K562 (cell line): Measurements from ENCODE around the gene LCN12. TPM values are rescaled to one million over a fixed set of nuclear protein-coding genes. Genes with fewer than 3 reads are reported as not detected.

Experiments
- BHLHE40 ChIP-seq: IDR thresholded peaks from 2 replicates; pipeline ENCODE4 v1.6.1; 2011; ENCODE audit warnings: low read length, improper control_type of control experiment
- CREB1 ChIP-seq, 2 experiments: sonication (generic) in 1 of 2; formaldehyde crosslinking in 1 of 2; IDR thresholded peaks; 2 replicates each; pipeline versions ENCODE4 v1.6.1 to v1.8.0; 2012 to 2022; ENCODE audit warnings: inconsistent platforms in 1 of 2, mild to moderate bottlenecking in 1 of 2, missing genetic modification reagents in 1 of 2, moderate library complexity in 1 of 2
- HDAC3 ChIP-seq: fragments of 450-650 bp; IDR thresholded peaks from 2 replicates; pipeline ENCODE4 v1.6.1; 2018; ENCODE audit warnings: borderline replicate concordance, mild to moderate bottlenecking, moderate library complexity; ENCODE audit not compliant: partially characterized antibody
- NR2C2 ChIP-seq, 2 experiments: fragments of 200-800 bp in 1 of 2; sonication (Bioruptor generic) in 1 of 2; sonication (generic) in 1 of 2; formaldehyde crosslinking in 1 of 2; IDR thresholded peaks; 2 replicates each; pipeline versions ENCODE4 v1.6.1 to v1.8.0; 2016 to 2022; ENCODE audit warnings: mild to moderate bottlenecking in 1 of 2, missing compliant biosample characterization in 1 of 2, missing genetic modification characterization in 1 of 2, missing genetic modification reagents in 1 of 2
- PRPF4 ChIP-seq: fragments of 200-400 bp; formaldehyde crosslinking; IDR thresholded peaks from one replicate; pipeline ENCODE4 v1.6.1; 2017; ENCODE audit warnings: low read length, low read depth, mild to moderate bottlenecking; ENCODE audit not compliant: insufficient read depth, poor library complexity, severe bottlenecking
- RBFOX2 ChIP-seq: fragments of 200-400 bp; formaldehyde crosslinking; IDR thresholded peaks from 2 replicates; pipeline ENCODE4 v1.6.1; 2017; ENCODE audit warnings: low read depth, mild to moderate bottlenecking, low read length, moderate library complexity
- SMAD1 ChIP-seq: fragments of 150-350 bp; IDR thresholded peaks from 2 replicates; pipeline ENCODE4 v1.6.1; 2014; ENCODE audit warnings: low read length, low read depth; ENCODE audit not compliant: partially characterized antibody
- TCF3 ChIP-seq: sonication (generic); formaldehyde crosslinking; IDR thresholded peaks from 2 replicates; pipeline ENCODE4 v1.4.0; 2020; ENCODE audit warnings: mild to moderate bottlenecking, missing genetic modification reagents
- TEAD1 ChIP-seq, 2 experiments: fragments of 450-650 bp in 1 of 2; sonication (generic) in 1 of 2; formaldehyde crosslinking; IDR thresholded peaks; 2 replicates each; pipeline versions ENCODE4 v1.4.0 to v1.8.0; 2020 to 2022; ENCODE audit warnings: mild to moderate bottlenecking in 2 of 2, missing genetic modification reagents in 1 of 2
- WHSC1 ChIP-seq: IDR thresholded peaks from one replicate; pipeline ENCODE4 v1.6.1; 2012; ENCODE audit warnings: low read length, control low read depth, inconsistent platforms
- ZKSCAN1 ChIP-seq: fragments of 150-350 bp; IDR thresholded peaks from 2 replicates; pipeline ENCODE4 v1.6.1; 2016; ENCODE audit warnings: low read depth, low read length
- ZNF197 ChIP-seq: fragments of 200-800 bp; sonication (Bioruptor generic); IDR thresholded peaks from 2 replicates; pipeline ENCODE4 v1.6.1; 2016; ENCODE audit warnings: low read depth, missing genetic modification characterization, missing compliant biosample characterization
- ZNF24 ChIP-seq: fragments of 450-650 bp; IDR thresholded peaks from 2 replicates; pipeline ENCODE4 v1.6.1; 2016
- ZNF586 ChIP-seq: fragments of 450-650 bp; formaldehyde crosslinking; conservative IDR thresholded peaks from 2 replicates; pipeline ENCODE4 v1.4.0; 2020; ENCODE audit warnings: mild to moderate bottlenecking, moderate library complexity
- ZNF668 ChIP-seq: fragments of 250-450 bp; sonication (Bioruptor Pico); IDR thresholded peaks from 2 replicates; pipeline ENCODE4 v1.8.0; 2022; ENCODE audit warnings: mild to moderate bottlenecking, inconsistent platforms
- ZNF780A ChIP-seq: fragments of 250-450 bp; sonication (Bioruptor Pico); IDR thresholded peaks from 2 replicates; pipeline ENCODE4 v1.5.0; 2021; ENCODE audit warnings: mild to moderate bottlenecking
- polyA plus RNA-seq, 8 experiments: library from polyadenylated mRNA; depleted of rRNA in 4 of 8; stranded (reverse) in 5 of 8; unstranded in 3 of 8; fragments of >200 nt; fragmentation: Nextera tagmentation in 2 of 8; fragmentation: Illumina TruSeq in 1 of 8; extraction: Ambion mirVana in 2 of 8; extraction: Trizol in 1 of 8; gene quantifications; 2 replicates each; pipeline versions ENCODE4 v1.2.1 to v1.2.3, GENCODE V29; 2011 to 2014; ENCODE audit warnings: inconsistent platforms in 1 of 8, missing spikeins in 1 of 8
- total RNA-seq, 7 experiments: library from RNA; depleted of rRNA in 6 of 7; stranded (reverse); fragments of >200 nt in 6 of 7; fragmentation: Illumina TruSeq in 2 of 7; extraction: Trizol in 2 of 7; gene quantifications; 2 replicates each; pipeline versions ENCODE4 v1.2.1 to v1.2.3, GENCODE V29; 2011 to 2021; ENCODE audit warnings: low replicate concordance in 1 of 7
- TF ChIP-seq, protein P1 (sequence below), 3 experiments: IDR thresholded peaks in 2 of 3; conservative IDR thresholded peaks in 1 of 3; 2 replicates each; pipeline ENCODE4 v1.5.1; 2011 to 2012; ENCODE audit warnings: low read length in 3 of 3, mild to moderate bottlenecking in 3 of 3, control low read depth in 2 of 3, improper control_type of control experiment in 1 of 3, inconsistent platforms in 1 of 3, low read depth in 1 of 3, mixed read lengths in 1 of 3, moderate library complexity in 1 of 3; ENCODE audit not compliant: insufficient read depth in 2 of 3
- TF ChIP-seq, protein P2 (sequence below): fragments of 250-450 bp; sonication (Bioruptor Pico); IDR thresholded peaks from 2 replicates; pipeline ENCODE4 v1.5.0; 2020; ENCODE audit warnings: mild to moderate bottlenecking, borderline replicate concordance
- TF ChIP-seq, protein P3 (sequence below): IDR thresholded peaks from 2 replicates; pipeline ENCODE4 v1.6.1; 2012; ENCODE audit warnings: low read depth, low read length, improper control_type of control experiment, borderline replicate concordance
- TF ChIP-seq, protein P4 (sequence below): fragments of 450-650 bp; IDR thresholded peaks from 2 replicates; pipeline ENCODE4 v1.6.1; 2014; ENCODE audit warnings: low read depth, mild to moderate bottlenecking, moderate library complexity, borderline replicate concordance

The LCN12 gene
- total and polyA plus RNA-seq, 9 of the 15 experiments (the other 6 are each of a cell fraction or from before 2014, with no cell fraction given), result 0.05 TPM; not detected in 8

DNA sequence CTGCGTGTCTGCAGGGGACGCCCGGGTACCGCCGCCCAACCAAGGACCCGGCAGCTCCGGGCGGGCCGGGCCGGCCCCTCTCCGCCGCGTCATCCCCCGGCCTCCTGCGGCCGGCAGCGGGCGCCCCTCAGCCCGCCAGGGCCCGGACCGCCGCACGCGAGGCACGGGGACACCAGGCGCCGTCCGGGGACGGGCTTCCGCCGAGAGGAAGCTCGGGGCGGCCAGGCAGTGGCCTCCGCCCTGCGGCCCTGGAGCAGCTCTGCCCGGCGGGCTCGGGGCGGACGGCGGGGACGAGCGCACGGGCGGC, 7.9 kb upstream of the LCN12 start (continued):
- no peak for TF ChIP-seq PRPF4
- TF ChIP-seq ZNF24, result no peak
- TF ChIP-seq, protein P1, sequence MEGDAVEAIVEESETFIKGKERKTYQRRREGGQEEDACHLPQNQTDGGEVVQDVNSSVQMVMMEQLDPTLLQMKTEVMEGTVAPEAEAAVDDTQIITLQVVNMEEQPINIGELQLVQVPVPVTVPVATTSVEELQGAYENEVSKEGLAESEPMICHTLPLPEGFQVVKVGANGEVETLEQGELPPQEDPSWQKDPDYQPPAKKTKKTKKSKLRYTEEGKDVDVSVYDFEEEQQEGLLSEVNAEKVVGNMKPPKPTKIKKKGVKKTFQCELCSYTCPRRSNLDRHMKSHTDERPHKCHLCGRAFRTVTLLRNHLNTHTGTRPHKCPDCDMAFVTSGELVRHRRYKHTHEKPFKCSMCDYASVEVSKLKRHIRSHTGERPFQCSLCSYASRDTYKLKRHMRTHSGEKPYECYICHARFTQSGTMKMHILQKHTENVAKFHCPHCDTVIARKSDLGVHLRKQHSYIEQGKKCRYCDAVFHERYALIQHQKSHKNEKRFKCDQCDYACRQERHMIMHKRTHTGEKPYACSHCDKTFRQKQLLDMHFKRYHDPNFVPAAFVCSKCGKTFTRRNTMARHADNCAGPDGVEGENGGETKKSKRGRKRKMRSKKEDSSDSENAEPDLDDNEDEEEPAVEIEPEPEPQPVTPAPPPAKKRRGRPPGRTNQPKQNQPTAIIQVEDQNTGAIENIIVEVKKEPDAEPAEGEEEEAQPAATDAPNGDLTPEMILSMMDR (IDR thresholded peaks at IDR 0.05 in 2 of 3, conservative IDR thresholded peaks at IDR 0.05 in 1 of 3; ENCODE audit: insufficient read depth in 2 of 3, low read depth in 1 of 3, low read length in 3 of 3), result peak in 2 of 3 experiments; percentile 26 to 35; a peak in 2 of 6 replicates
- TF ChIP-seq NR2C2 (CRISPR knock-in tag; IDR thresholded peaks at IDR 0.05), result no peak
- no peak for TF ChIP-seq NR2C2 (tag; IDR thresholded peaks at IDR 0.05)
- no peak for TF ChIP-seq ZNF586 (CRISPR knock-in tag)
- TF ChIP-seq BHLHE40, result peak; percentile 77; the same call in 1 of the 2 replicates
- no peak for TF ChIP-seq ZNF780A
- no peak for TF ChIP-seq HDAC3
- TF ChIP-seq WHSC1, result no peak
- peak; percentile 58 for TF ChIP-seq RBFOX2
- no peak for TF ChIP-seq SMAD1
- no peak for TF ChIP-seq ZNF668 (CRISPR knock-in tag)
- no peak for TF ChIP-seq TEAD1 (CRISPR knock-in tag; IDR thresholded peaks at IDR 0.05)
- 0 out of 2 replicates have a peak, but pooled peaks have one; percentile 11 for TF ChIP-seq CREB1 (IDR thresholded peaks at IDR 0.05)
- no peak for TF ChIP-seq CREB1 (CRISPR knock-in tag; IDR thresholded peaks at IDR 0.05)
- no peak for TF ChIP-seq ZNF197 (CRISPR knock-in tag)
- no peak for TF ChIP-seq ZKSCAN1
- no peak for TF ChIP-seq TCF3 (CRISPR knock-in tag)
- TF ChIP-seq, protein P2, sequence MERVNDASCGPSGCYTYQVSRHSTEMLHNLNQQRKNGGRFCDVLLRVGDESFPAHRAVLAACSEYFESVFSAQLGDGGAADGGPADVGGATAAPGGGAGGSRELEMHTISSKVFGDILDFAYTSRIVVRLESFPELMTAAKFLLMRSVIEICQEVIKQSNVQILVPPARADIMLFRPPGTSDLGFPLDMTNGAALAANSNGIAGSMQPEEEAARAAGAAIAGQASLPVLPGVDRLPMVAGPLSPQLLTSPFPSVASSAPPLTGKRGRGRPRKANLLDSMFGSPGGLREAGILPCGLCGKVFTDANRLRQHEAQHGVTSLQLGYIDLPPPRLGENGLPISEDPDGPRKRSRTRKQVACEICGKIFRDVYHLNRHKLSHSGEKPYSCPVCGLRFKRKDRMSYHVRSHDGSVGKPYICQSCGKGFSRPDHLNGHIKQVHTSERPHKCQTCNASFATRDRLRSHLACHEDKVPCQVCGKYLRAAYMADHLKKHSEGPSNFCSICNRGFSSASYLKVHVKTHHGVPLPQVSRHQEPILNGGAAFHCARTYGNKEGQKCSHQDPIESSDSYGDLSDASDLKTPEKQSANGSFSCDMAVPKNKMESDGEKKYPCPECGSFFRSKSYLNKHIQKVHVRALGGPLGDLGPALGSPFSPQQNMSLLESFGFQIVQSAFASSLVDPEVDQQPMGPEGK (CRISPR knock-in tag), result no peak
- TF ChIP-seq, protein P3, sequence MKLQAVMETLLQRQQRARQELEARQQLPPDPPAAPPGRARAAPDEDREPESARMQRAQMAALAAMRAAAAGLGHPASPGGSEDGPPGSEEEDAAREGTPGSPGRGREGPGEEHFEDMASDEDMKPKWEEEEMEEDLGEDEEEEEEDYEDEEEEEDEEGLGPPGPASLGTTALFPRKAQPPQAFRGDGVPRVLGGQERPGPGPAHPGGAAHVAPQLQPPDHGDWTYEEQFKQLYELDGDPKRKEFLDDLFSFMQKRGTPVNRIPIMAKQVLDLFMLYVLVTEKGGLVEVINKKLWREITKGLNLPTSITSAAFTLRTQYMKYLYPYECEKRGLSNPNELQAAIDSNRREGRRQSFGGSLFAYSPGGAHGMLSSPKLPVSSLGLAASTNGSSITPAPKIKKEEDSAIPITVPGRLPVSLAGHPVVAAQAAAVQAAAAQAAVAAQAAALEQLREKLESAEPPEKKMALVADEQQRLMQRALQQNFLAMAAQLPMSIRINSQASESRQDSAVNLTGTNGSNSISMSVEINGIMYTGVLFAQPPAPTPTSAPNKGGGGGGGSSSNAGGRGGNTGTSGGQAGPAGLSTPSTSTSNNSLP, result no peak
- TF ChIP-seq, protein P4, sequence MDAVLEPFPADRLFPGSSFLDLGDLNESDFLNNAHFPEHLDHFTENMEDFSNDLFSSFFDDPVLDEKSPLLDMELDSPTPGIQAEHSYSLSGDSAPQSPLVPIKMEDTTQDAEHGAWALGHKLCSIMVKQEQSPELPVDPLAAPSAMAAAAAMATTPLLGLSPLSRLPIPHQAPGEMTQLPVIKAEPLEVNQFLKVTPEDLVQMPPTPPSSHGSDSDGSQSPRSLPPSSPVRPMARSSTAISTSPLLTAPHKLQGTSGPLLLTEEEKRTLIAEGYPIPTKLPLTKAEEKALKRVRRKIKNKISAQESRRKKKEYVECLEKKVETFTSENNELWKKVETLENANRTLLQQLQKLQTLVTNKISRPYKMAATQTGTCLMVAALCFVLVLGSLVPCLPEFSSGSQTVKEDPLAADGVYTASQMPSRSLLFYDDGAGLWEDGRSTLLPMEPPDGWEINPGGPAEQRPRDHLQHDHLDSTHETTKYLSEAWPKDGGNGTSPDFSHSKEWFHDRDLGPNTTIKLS, result peak; percentile 15; the same call in 1 of the 2 replicates
